GM23248 (cell line): ENCODE measurements around the gene CAVIN2. TPM values are rescaled to one million over a fixed set of nuclear protein-coding genes. Genes with fewer than 3 reads are reported as not detected.

Source experiments
- DNase-seq: peaks from one replicate; pipeline ENCODE4 v3.0.0-alpha.2; 2015
- H2AFZ ChIP-seq: fragments of 200-600 bp; sonication (generic); 2 replicates; pipeline ENCODE4 v1.6.1; 2016; ENCODE audit warnings: antibody characterized with exemption
- H3F3A ChIP-seq: fragments of 200-600 bp; sonication (generic); 2 replicates; pipeline ENCODE4 v1.6.1; 2016; ENCODE audit warnings: mild to moderate bottlenecking, antibody characterized with exemption, mixed run types; ENCODE audit not compliant: insufficient read depth
- H3K27ac ChIP-seq: fragments of 200-600 bp; sonication (generic); 2 replicates; pipeline ENCODE4 v1.5.1; 2016; ENCODE audit warnings: mild to moderate bottlenecking
- H3K27me3 ChIP-seq: fragments of 200-600 bp; sonication (generic); replicated peaks from 2 replicates; pipeline ENCODE4 v1.6.1; 2016; ENCODE audit warnings: mild to moderate bottlenecking; ENCODE audit not compliant: insufficient read depth
- H3K36me3 ChIP-seq: fragments of 200-600 bp; sonication (generic); 2 replicates; pipeline ENCODE4 v1.6.1; 2016; ENCODE audit warnings: low read depth, mild to moderate bottlenecking
- H3K4me1 ChIP-seq: fragments of 200-600 bp; sonication (generic); 2 replicates; pipeline ENCODE4 v1.6.1; 2016; ENCODE audit warnings: mild to moderate bottlenecking; ENCODE audit not compliant: insufficient read depth
- H3K4me2 ChIP-seq: fragments of 200-600 bp; sonication (generic); one replicate; pipeline ENCODE4 v1.6.1; 2016; ENCODE audit warnings: mild to moderate bottlenecking; ENCODE audit not compliant: unreplicated experiment
- H3K4me3 ChIP-seq: fragments of 200-600 bp; sonication (generic); 2 replicates; pipeline ENCODE4 v1.5.1; 2016; ENCODE audit warnings: mild to moderate bottlenecking
- H3K79me2 ChIP-seq: fragments of 200-600 bp; sonication (generic); 2 replicates; pipeline ENCODE4 v1.6.1; 2016; ENCODE audit warnings: mild to moderate bottlenecking; ENCODE audit not compliant: insufficient read depth
- H3K9ac ChIP-seq: fragments of 200-600 bp; sonication (generic); 2 replicates; pipeline ENCODE4 v1.6.1; 2016; ENCODE audit warnings: mild to moderate bottlenecking
- H3K9me2 ChIP-seq: fragments of 200-600 bp; sonication (generic); 2 replicates; pipeline ENCODE4 v1.6.1; 2016; ENCODE audit warnings: mixed run types, mild to moderate bottlenecking, moderate library complexity; ENCODE audit not compliant: insufficient read depth
- H3K9me3 ChIP-seq: fragments of 200-600 bp; sonication (generic); one replicate; pipeline ENCODE4 v1.6.1; 2017; ENCODE audit warnings: low read depth
- H4K20me1 ChIP-seq: fragments of 200-600 bp; sonication (generic); 2 replicates; pipeline ENCODE4 v1.6.0; 2016; ENCODE audit not compliant: insufficient read depth
- EZH2 ChIP-seq: fragments of 200-600 bp; sonication (generic); IDR thresholded peaks from 2 replicates; pipeline ENCODE4 v1.6.1; 2018; ENCODE audit warnings: antibody characterized with exemption, mild to moderate bottlenecking; ENCODE audit not compliant: insufficient read depth, poor library complexity, severe bottlenecking
- EZH2phosphoT487 ChIP-seq: fragments of 200-600 bp; sonication (generic); IDR thresholded peaks from 2 replicates; pipeline ENCODE4 v1.6.1; 2018; ENCODE audit warnings: antibody characterized with exemption, moderate library complexity, mild to moderate bottlenecking, low read depth; ENCODE audit not compliant: insufficient read depth
- WGBS, 2 experiments: methylation state at CpG; one replicate each; pipeline ENCODE4 v1.1.6; 2015 to 2017; ENCODE audit warnings: low lambda C conversion rate in 2 of 2, low coverage in 1 of 2; ENCODE audit errors: missing lambda C conversion rate in 2 of 2; 5-methylcytosine and 5-hydroxymethylcytosine counted together
- in situ Hi-C: fragments of 300-500 bp; cut with MboI; formaldehyde crosslinking; loops from 2 replicates; pipeline ENCODE4 v1.15.0; 2020
- polyA plus RNA-seq: library from polyadenylated mRNA; unstranded; fragments of >200 nt; fragmentation: Nextera tagmentation; extraction: Ambion mirVana; gene quantifications from 2 replicates; pipeline ENCODE4 v1.2.1, GENCODE V29; 2016
- total RNA-seq: library from RNA; depleted of rRNA; stranded (reverse); fragments of >200 nt; shearing (Covaris generic); gene quantifications from 2 replicates; pipeline ENCODE4 v1.2.3, GENCODE V29; 2014

Gene CAVIN2
- total and polyA plus RNA-seq, 2 experiments from 2014 or later, result 3.1 to 5.2 TPM

DNA sequence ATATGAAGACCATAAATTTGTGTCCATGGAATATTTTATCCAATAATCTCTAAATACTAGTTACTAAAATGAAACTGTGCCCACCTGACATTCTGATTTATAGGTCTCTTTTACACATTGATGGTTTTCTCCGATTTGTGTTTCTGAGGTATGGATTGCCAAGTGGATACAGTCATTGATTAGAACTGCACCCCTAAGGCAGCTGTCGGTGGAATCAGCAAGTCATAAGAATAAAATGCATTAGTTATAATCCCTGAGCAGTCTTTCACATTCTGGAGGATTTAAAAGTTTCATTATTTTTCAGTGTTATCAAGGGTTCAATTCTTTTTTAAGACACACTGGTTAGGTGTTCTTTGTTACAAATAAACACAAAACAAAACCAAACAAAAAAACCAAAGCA, 6.0 kb downstream of the CAVIN2 start:
- H3K9me3 ChIP-seq, result no peaks in the 10 kb centered on the region
- no peaks in the 10 kb centered on the region for H3K9me2 ChIP-seq
- H3K4me1 ChIP-seq, result peaks cover 15% of the 10 kb centered on the region
- H3K27me3 ChIP-seq, result no peaks in the 10 kb centered on the region
- no peaks in the 10 kb centered on the region for H3K79me2 ChIP-seq
- no peak overlapping the region for H3K27ac ChIP-seq
- H3K9ac ChIP-seq, result no peak overlapping the region
- DNase-seq, result no peak
- no peaks in the 10 kb centered on the region for H3K36me3 ChIP-seq
- H3K4me2 ChIP-seq, result no peak overlapping the region
- WGBS, 2 experiments, result 86% methylated on average over 2 of the region's 2 CpGs
- H2AFZ ChIP-seq, result no peak overlapping the region
- H3F3A ChIP-seq, result 0 out of 2 replicates have a peak, but pooled peaks cover 7% of the 10 kb centered on the region
- no peak overlapping the region for H3K4me3 ChIP-seq
- H4K20me1 ChIP-seq, result no peaks in the 10 kb centered on the region
- in situ Hi-C loops, result no loop called here
- TF ChIP-seq EZH2phosphoT487 (no peak), EZH2 (no peak)

DNA sequence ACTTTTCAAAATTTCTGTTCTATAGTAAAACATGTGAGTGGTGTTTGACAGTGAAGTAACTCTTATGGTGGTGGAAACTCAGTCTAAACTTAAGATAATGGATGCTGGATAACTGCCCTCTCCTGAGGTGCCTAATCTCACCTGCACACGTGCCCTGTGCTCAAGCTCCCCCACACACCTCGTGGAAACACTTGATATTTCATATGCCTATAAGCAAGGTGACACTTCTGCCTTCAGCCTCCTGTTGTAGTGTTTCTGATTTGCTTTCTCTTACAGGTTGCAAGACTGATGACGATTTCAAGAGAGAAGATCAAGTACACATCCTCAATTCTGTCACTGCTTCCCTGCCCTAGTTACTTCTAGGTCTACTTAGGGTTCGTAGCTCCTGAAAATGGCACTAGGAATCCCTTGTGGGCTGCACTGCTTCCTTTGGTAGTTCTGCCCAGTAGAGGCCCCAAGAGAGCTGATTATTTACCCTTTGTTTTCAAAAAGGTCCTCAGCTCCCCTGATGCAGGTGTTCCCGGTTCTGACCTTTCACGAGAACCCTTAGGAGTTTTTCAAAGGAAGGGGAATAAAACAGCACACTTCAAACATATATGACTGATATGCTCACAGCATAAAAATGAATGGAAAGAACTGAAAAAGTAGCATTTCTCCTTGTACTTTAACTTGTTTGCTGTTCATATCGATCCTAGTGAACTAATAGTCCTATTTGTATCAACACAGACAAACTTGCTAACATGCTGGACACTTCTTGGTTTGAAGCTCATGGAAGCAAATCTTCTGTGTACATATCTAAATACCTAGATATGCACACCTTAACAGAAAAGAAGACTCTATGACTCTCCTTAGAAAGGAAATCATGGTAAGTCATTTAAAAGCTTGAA, 6.7 kb downstream of the CAVIN2 start:
- H3F3A ChIP-seq, result 0 out of 2 replicates have a peak, but pooled peaks cover 4% of the 10 kb centered on the region
- no peak overlapping the region for H3K27ac ChIP-seq
- H3K36me3 ChIP-seq, result no peaks in the 10 kb centered on the region
- no peak overlapping the region for H2AFZ ChIP-seq
- H3K9me3 ChIP-seq, result no peaks in the 10 kb centered on the region
- no peaks in the 10 kb centered on the region for H3K27me3 ChIP-seq
- in situ Hi-C loops, result no loop called here
- no peak overlapping the region for H3K9ac ChIP-seq
- no peaks in the 10 kb centered on the region for H4K20me1 ChIP-seq
- H3K4me1 ChIP-seq, result peaks cover 9% of the 10 kb centered on the region
- H3K4me2 ChIP-seq, result no peak overlapping the region
- no peaks in the 10 kb centered on the region for H3K79me2 ChIP-seq
- H3K9me2 ChIP-seq, result no peaks in the 10 kb centered on the region
- 78 to 79% methylated on average over 7 of the region's 7 CpGs for WGBS, 2 experiments
- H3K4me3 ChIP-seq, result no peak overlapping the region
- DNase-seq, result no peak
- TF ChIP-seq EZH2phosphoT487 (no peak), EZH2 (no peak)

DNA sequence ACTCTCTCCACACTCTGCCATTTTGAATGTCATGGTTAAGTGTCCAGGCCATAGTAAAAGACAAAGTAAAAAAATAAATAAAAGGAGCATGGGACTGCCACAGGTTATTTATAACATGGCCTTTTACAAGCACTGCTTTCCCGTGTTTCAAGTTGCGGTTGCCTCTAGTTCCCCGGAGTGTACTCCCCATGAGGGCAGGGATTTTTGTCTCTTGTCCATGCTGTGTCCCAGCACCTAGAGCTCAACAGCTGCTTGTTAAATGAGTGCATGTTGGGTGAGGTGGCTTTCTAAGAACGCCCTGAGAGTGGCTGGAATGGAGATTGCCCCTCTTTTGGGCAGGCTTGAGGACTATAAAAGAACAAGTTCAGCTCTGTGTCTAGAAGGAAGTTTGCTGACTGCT, 8.4 kb downstream of the CAVIN2 start:
- in situ Hi-C loops, result no loop called here

DNA sequence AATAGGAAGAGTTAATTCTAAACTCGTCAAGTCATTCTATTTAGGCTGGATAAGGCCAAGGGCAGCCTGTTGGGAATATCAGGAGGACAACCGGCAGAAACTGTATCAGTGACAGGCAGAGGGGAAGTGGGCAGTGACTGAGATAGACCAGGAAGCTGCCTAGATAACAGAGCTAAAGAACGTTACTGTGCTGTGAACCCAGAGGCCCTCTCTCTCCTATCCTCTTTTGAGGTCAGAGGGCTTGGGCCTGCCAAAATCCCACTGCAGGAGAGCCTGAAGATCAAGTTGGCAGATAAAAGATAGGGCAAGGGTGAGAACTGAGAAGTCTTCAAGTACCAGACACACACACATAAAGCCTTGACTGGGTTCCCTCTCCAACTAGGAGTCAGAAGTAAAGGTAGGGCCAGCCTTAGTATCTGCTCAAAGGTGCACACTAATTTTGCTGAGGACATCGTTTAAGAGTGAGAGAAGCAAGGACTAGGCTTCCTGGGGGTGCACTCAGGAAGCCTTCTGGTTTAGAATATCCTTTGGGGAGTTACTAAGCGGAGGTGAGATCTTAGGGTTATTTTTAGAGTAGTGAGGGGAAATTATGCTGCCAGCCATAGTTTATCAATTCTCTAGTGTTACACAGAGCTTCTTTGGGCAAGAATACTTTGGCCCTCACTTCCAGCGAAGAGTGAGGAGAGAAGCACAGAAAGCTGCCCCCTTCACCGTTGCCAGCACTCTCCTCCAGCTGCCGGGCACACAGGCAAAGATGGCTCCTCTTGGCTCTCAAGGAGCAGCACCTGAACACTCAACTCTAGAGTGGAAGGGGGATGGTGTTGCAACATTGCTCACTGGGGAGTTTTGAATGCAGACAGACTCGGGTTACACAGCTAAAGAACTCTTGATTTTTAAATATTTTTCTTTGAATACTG, 9.8 kb downstream of the CAVIN2 start:
- H3K9me2 ChIP-seq, result no peaks in the 10 kb centered on the region
- no peak for DNase-seq

More for the DNA sequence above, 8.4 kb downstream of the CAVIN2 start:
- no peak for DNase-seq
- Histone ChIP-seq H3K27ac (no peak overlapping the region), H3K4me3 (no peak overlapping the region), H3K9me3 (no peaks in the 10 kb centered on the region), H3K79me2 (no peaks in the 10 kb centered on the region), H3K36me3 (no peaks in the 10 kb centered on the region), H2AFZ (no peak overlapping the region), H3K4me2 (no peak overlapping the region), H3F3A (no peaks in the 10 kb centered on the region), H3K27me3 (no peaks in the 10 kb centered on the region), H4K20me1 (no peaks in the 10 kb centered on the region), H3K4me1 (no peaks in the 10 kb centered on the region), H3K9me2 (no peaks in the 10 kb centered on the region), H3K9ac (no peak overlapping the region)
- TF ChIP-seq EZH2, result no peak
- TF ChIP-seq EZH2phosphoT487, result no peak
- WGBS, 2 experiments, result 87 to 91% methylated on average over 4 of the region's 4 CpGs

More for the DNA sequence above, 9.8 kb downstream of the CAVIN2 start:
- no peaks in the 10 kb centered on the region for H4K20me1 ChIP-seq
- WGBS, 2 experiments, result 78 to 82% methylated on average over 9 of the region's 9 CpGs
- H3F3A ChIP-seq, result no peaks in the 10 kb centered on the region
- no peak overlapping the region for H3K4me2 ChIP-seq
- no peaks in the 10 kb centered on the region for H3K27me3 ChIP-seq
- H3K4me1 ChIP-seq, result no peaks in the 10 kb centered on the region
- H3K9ac ChIP-seq, result no peak overlapping the region
- H2AFZ ChIP-seq, result no peak overlapping the region
- H3K9me3 ChIP-seq, result no peaks in the 10 kb centered on the region
- H3K36me3 ChIP-seq, result no peaks in the 10 kb centered on the region
- in situ Hi-C loops, result no loop called here
- H3K79me2 ChIP-seq, result no peaks in the 10 kb centered on the region
- H3K27ac ChIP-seq, result no peak overlapping the region
- TF ChIP-seq EZH2, result no peak
- no peak for TF ChIP-seq EZH2phosphoT487
- no peak overlapping the region for H3K4me3 ChIP-seq
